ENCODE data around the gene ZCCHC17.

- no peak for TF ChIP-seq CTCF (IDR thresholded peaks at IDR 0.05; ENCODE audit: low read length)
- no peak for TF ChIP-seq EZH2phosphoT487 (IDR thresholded peaks at IDR 0.05; ENCODE audit: low read length)
- no peak for TF ChIP-seq EZH2 (optimal IDR thresholded peaks at IDR 0.05; ENCODE audit: low read depth, low read length)
Measured at GRCh38 chr1:31345635-31346034, 48.8 kb downstream of the ZCCHC17 start.

Measured in MM.1S (cell line).